HG03280 (cell line): Measurements from ENCODE around the gene STK11.
A peak's percentile ranks its signal among the peaks of the same experiment; 100 is the strongest.

Experiments used
- ATAC-seq: cut with Tn5 transposase; IDR thresholded peaks from one replicate; pipeline ENCODE4 v1.9.1; 2021; ENCODE audit warnings: mild to moderate bottlenecking, moderate library complexity; ENCODE audit not compliant: unreplicated experiment

STK11 gene

GRCh38 chr19:1257475-1258162 lies 52.0 kb downstream of the STK11 start:
- ATAC-seq, result no peak

- ATAC-seq, result no peak
These were observed 52.5 kb downstream of the STK11 start for GRCh38 chr19:1258163-1258492.

GRCh38 chr19:1258707-1259205 lies 53.2 kb downstream of the STK11 start:
- ATAC-seq, result no peak

GRCh38 chr19:1259206-1259875 lies 53.8 kb downstream of the STK11 start:
- peak; percentile 34 for ATAC-seq

GRCh38 chr19:1259876-1260748 lies 54.5 kb downstream of the STK11 start:
- ATAC-seq, result no peak

GRCh38 chr19:1260749-1261537 lies 55.4 kb downstream of the STK11 start:
- ATAC-seq, result peak; percentile 66

DNA sequence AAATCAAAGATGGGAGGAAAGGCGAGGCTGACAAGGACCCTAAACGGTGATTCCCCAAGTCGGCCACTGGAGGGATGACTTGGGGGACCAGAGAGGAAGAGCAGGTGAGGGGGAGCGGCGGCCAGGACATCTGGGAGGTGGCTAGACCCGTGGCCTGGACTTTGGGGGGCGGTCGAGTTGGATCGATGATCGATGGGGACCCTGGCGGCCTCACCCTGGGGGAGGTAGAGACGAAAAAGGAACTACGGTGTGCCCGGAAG lies 55.9 kb downstream of the STK11 start:
- ATAC-seq, result no peak

GRCh38 chr19:1261798-1262622 lies 56.4 kb downstream of the STK11 start:
- ATAC-seq, result no peak

GRCh38 chr19:1262623-1263123 lies 57.1 kb downstream of the STK11 start:
- ATAC-seq, result no peak

DNA sequence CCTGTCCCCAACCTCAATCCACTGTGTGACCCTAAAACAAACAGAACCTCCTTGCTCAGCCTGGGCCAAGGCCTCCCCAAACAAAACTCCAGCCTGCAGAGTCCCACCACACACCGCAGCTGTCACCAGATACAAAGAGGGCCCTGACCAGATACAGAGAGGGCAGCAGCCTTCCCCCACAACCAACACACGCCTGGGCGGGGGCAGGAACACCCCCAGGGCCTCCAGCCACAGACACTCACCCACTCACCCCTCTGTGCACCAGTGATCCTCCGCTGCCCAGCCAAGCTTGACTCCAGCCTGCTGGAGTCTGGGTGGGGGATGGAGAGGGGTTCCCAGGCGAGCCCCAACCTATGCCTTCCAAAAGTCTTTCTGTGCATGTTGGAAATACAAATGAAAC lies 57.6 kb downstream of the STK11 start:
- no peak for ATAC-seq

GRCh38 chr19:1264801-1265614 lies 59.4 kb downstream of the STK11 start:
- no peak for ATAC-seq

GRCh38 chr19:1265615-1266128 lies 60.1 kb downstream of the STK11 start:
- no peak for ATAC-seq

GRCh38 chr19:1266129-1266915 lies 60.7 kb downstream of the STK11 start:
- peak; percentile 31 for ATAC-seq

DNA sequence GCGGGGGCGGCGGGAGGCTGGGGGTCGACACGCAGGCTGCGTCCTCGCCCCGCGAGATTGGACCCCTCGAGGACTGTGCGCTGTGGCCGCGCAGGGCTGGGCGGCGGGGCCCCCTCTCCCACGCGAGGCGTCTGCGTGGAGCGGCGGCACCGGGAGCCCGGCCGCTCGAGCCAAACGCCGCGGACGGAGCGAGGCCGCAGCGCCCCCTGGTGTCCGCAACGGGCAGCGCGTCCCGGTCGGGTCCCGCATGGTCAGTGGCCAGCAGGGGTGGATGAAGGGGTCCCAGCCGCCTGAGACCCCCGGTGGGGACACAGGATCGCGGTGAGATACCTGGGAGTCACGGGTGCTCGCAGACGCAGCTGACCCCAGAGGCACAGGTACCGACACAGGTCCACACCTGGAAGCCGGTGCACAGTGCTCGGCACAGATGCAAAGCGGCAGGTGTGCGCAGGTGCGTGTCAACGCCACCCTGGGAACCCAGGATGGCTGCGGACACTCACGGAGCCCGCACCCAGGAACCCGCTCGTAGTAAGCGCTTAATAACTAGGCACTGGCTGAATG lies 61.4 kb downstream of the STK11 start:
- ATAC-seq, result peak; percentile 25

DNA sequence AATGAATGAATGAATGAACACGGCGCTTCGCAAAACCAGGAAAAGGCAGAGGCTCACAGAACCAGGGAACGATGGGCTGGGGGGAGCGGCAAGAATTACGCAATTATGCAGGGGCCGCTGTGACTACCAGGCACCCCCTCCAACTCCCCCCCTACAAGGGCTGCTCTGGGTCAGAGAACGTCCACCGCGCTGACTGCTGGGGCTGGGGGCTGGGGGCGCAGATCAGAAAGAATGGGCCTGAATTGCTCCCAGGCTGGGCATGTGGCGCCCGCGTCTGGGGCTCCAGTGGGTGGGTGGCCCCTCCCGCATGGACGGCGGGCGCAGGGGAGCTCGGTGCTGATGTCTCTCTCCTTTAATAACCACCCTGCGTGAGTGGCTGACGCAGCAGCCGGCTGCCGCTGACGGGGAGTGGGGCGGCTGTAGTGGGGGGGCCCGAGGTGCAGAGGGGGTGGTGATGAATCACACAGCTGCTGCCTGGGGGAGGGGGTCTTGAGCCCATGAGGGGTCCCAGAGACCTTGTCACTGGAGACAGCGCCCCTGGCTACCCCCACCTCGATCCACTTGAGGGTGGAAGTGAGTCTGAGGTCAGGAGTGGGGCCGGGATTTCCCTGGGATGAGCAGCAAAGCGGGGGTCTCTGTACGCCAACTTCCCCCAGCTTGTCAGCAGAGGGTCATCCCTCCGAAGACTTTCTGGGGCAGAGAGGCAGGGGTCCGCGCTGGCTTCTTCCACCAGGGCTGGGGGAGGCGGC lies 62.1 kb downstream of the STK11 start:
- no peak for ATAC-seq

GRCh38 chr19:1268226-1269064 lies 62.9 kb downstream of the STK11 start:
- no peak for ATAC-seq
